Smooth muscle cell (in vitro differentiated cells): Measurements from ENCODE around the gene GBGT1. TPM values are rescaled to one million over a fixed set of nuclear protein-coding genes. Genes with fewer than 3 reads are reported as not detected.
"Not testable (repeated sequence)": the region's sequence is repeated elsewhere in the genome, so short reads cannot be mapped to it uniquely, and the experiment has no call there.

ENCODE experiments used
- DNase-seq: peaks from one replicate; lab custom pipeline; 2025; ENCODE audit not compliant: unreplicated experiment; lab: John Stamatoyannopoulos, UW
- H2AFZ ChIP-seq: fragments of 200-600 bp; sonication (generic); 2 replicates; pipeline ENCODE4 v1.6.0; 2016; ENCODE audit warnings: antibody characterized with exemption, low read depth, mild to moderate bottlenecking
- H3F3A ChIP-seq: fragments of 200-600 bp; sonication (generic); 2 replicates; pipeline ENCODE4 v1.6.0; 2017; ENCODE audit warnings: antibody characterized with exemption, low read depth
- H3K27ac ChIP-seq: fragments of 200-600 bp; sonication (generic); 2 replicates; pipeline ENCODE4 v1.5.1; 2016; ENCODE audit warnings: low read depth, mild to moderate bottlenecking
- H3K27me3 ChIP-seq: fragments of 200-600 bp; sonication (generic); 2 replicates; pipeline ENCODE4 v1.6.1; 2016; ENCODE audit warnings: low read depth, mild to moderate bottlenecking
- H3K36me3 ChIP-seq: fragments of 200-600 bp; sonication (generic); 2 replicates; pipeline ENCODE4 v1.5.1; 2016; ENCODE audit warnings: low read depth
- H3K4me1 ChIP-seq: fragments of 200-600 bp; sonication (generic); 2 replicates; pipeline ENCODE4 v1.5.1; 2016; ENCODE audit warnings: low read depth
- H3K4me2 ChIP-seq: fragments of 200-600 bp; sonication (generic); 2 replicates; pipeline ENCODE4 v1.6.0; 2016; ENCODE audit warnings: mild to moderate bottlenecking
- H3K4me3 ChIP-seq: fragments of 200-600 bp; sonication (generic); 2 replicates; pipeline ENCODE4 v1.5.1; 2016; ENCODE audit warnings: mild to moderate bottlenecking
- H3K79me2 ChIP-seq: fragments of 200-600 bp; sonication (generic); 2 replicates; pipeline ENCODE4 v1.6.0; 2016; ENCODE audit warnings: low read depth, mild to moderate bottlenecking
- H3K9ac ChIP-seq: fragments of 200-600 bp; sonication (generic); 2 replicates; pipeline ENCODE4 v1.6.0; 2016; ENCODE audit warnings: low read depth
- H3K9me3 ChIP-seq: fragments of 200-600 bp; sonication (generic); replicated peaks from 2 replicates; pipeline ENCODE4 v1.5.1; 2016; ENCODE audit warnings: low read depth
- H4K20me1 ChIP-seq: fragments of 200-600 bp; sonication (generic); 2 replicates; pipeline ENCODE4 v1.6.0; 2016; ENCODE audit warnings: low read depth
- WGBS: methylation state at CpG from one replicate; pipeline ENCODE4 v1.1.7; 2016; ENCODE audit warnings: low lambda C conversion rate; 5-methylcytosine and 5-hydroxymethylcytosine counted together
- polyA plus RNA-seq: library from polyadenylated mRNA; unstranded; fragments of >200 nt; fragmentation: Nextera tagmentation; extraction: Ambion mirVana; gene quantifications from 2 replicates; pipeline ENCODE4 v1.2.1, GENCODE V29; 2016
- total RNA-seq: library from RNA; depleted of rRNA; stranded (reverse); fragments of >200 nt; gene quantifications from 2 replicates; pipeline ENCODE4 v1.2.3, GENCODE V29; 2014
- TF ChIP-seq, protein P1 (sequence below): fragments of 200-600 bp; sonication (generic); IDR thresholded peaks from 2 replicates; pipeline ENCODE4 v1.5.1; 2017; ENCODE audit warnings: borderline replicate concordance, mild to moderate bottlenecking, antibody characterized with exemption; ENCODE audit not compliant: insufficient read depth, poor library complexity, severe bottlenecking

The GBGT1 gene
- total and polyA plus RNA-seq, 2 experiments from 2014 or later = 4.5 to 11.3 TPM

GRCh38 chr9:133170716-133171115, 7.0 kb upstream of the GBGT1 start:
- DNase-seq = no peak
- Histone ChIP-seq H3K36me3 (no peaks in the 10 kb centered on the region), H3K9me3 (no peaks in the 10 kb centered on the region), H3K4me1 (no peaks in the 10 kb centered on the region), H3F3A (no peaks in the 10 kb centered on the region), H3K4me3 (no peak overlapping the region), H3K27me3 (peaks cover 7% of the 10 kb centered on the region), H3K79me2 (no peaks in the 10 kb centered on the region), H3K27ac (no peak overlapping the region), H3K4me2 (no peak overlapping the region), H3K9ac (no peak overlapping the region), H4K20me1 (no peaks in the 10 kb centered on the region), H2AFZ (no peak overlapping the region)
- 95% methylated on average over 11 of the region's 11 CpGs for WGBS
- TF ChIP-seq, protein P1, sequence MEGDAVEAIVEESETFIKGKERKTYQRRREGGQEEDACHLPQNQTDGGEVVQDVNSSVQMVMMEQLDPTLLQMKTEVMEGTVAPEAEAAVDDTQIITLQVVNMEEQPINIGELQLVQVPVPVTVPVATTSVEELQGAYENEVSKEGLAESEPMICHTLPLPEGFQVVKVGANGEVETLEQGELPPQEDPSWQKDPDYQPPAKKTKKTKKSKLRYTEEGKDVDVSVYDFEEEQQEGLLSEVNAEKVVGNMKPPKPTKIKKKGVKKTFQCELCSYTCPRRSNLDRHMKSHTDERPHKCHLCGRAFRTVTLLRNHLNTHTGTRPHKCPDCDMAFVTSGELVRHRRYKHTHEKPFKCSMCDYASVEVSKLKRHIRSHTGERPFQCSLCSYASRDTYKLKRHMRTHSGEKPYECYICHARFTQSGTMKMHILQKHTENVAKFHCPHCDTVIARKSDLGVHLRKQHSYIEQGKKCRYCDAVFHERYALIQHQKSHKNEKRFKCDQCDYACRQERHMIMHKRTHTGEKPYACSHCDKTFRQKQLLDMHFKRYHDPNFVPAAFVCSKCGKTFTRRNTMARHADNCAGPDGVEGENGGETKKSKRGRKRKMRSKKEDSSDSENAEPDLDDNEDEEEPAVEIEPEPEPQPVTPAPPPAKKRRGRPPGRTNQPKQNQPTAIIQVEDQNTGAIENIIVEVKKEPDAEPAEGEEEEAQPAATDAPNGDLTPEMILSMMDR = no peak

- not testable (repeated sequence) for H4K20me1 ChIP-seq, H3K27me3 ChIP-seq, H3K4me1 ChIP-seq, H3K4me2 ChIP-seq, H3K4me3 ChIP-seq, H3K9ac ChIP-seq, H3K36me3 ChIP-seq, DNase-seq, H3K27ac ChIP-seq, H2AFZ ChIP-seq, H3F3A ChIP-seq, H3K79me2 ChIP-seq, H3K9me3 ChIP-seq
- 94% methylated on average over 12 of the region's 12 CpGs for WGBS
Observed at GRCh38 chr9:133169687-133170086, 6.0 kb upstream of the GBGT1 start.

DNA sequence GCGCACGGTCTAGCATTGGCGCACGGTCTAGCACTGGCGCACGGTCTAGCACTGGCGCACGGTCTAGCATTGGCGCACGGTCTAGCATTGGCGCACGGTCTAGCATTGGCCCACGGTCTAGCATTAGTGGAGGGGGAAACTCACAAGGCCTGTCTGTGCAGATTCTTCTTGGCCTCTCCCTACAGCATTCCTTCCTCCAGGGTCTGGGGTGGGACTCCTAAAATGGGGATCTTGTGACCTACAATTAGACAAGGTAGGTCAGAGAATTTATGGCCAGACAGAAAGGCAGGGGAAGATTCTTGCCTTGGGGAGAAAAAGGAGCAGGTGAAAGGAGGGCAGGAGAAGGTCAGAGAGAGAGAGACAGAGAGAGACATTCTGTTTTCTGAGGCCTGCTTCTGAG, 5.4 kb upstream of the GBGT1 start:
- 88% methylated on average over 13 of the region's 13 CpGs for WGBS
- H3K4me3 ChIP-seq = no peak overlapping the region
- H3K9ac ChIP-seq = peak overlapping the region; percentile 11

GRCh38 chr9:133168432-133168831, 4.7 kb upstream of the GBGT1 start:
- no peaks in the 10 kb centered on the region for H3K79me2 ChIP-seq
- peak; percentile 29 for DNase-seq
- H3K36me3 ChIP-seq = no peaks in the 10 kb centered on the region
- no peak overlapping the region for H2AFZ ChIP-seq
- no peak overlapping the region for H3K9ac ChIP-seq
- peaks cover 10% of the 10 kb centered on the region for H3F3A ChIP-seq
- TF ChIP-seq, protein P1 = no peak
- H4K20me1 ChIP-seq = no peaks in the 10 kb centered on the region
- H3K27me3 ChIP-seq = no peaks in the 10 kb centered on the region
- no peaks in the 10 kb centered on the region for H3K9me3 ChIP-seq
- H3K4me2 ChIP-seq = no peak overlapping the region
- H3K27ac ChIP-seq = peak overlapping the region; percentile 66
- no peaks in the 10 kb centered on the region for H3K4me1 ChIP-seq
- WGBS = 38% methylated on average over 6 of the region's 6 CpGs
- no peak overlapping the region for H3K4me3 ChIP-seq

More for the DNA sequence above, 5.4 kb upstream of the GBGT1 start:
- peak overlapping the region; percentile 66 for H3K27ac ChIP-seq
- TF ChIP-seq, protein P1 = no peak
- no peaks in the 10 kb centered on the region for H3K27me3 ChIP-seq
- no peaks in the 10 kb centered on the region for H3K4me1 ChIP-seq
- H3K36me3 ChIP-seq = no peaks in the 10 kb centered on the region
- no peak for DNase-seq
- no peaks in the 10 kb centered on the region for H3K9me3 ChIP-seq
- no peaks in the 10 kb centered on the region for H4K20me1 ChIP-seq
- H3K4me2 ChIP-seq = no peak overlapping the region
- H3K79me2 ChIP-seq = no peaks in the 10 kb centered on the region
- peaks cover 10% of the 10 kb centered on the region for H3F3A ChIP-seq
- no peak overlapping the region for H2AFZ ChIP-seq
